ENCODE data around the gene SMG7.

SMG7 gene

GRCh38 chr1:183568176-183569021, 96.1 kb downstream of the SMG7 start:
- Histone ChIP-seq H3K36me3 (ENCODE audit: control insufficient read depth, insufficient read depth, low read length, severe bottlenecking) (no peaks in the 10 kb centered on the region), H3K27me3 (replicated peaks; ENCODE audit: control insufficient read depth, insufficient read depth, low read length) (no peaks in the 10 kb centered on the region), H3K9me3 (ENCODE audit: control insufficient read depth, low read length) (no peaks in the 10 kb centered on the region), H3K4me3 (ENCODE audit: low read length) (no peak overlapping the region), H3K4me1 (ENCODE audit: control insufficient read depth, insufficient read depth, low read length) (no peaks in the 10 kb centered on the region), H3K9ac (ENCODE audit: low read length) (no peak overlapping the region)
- DNase-seq (ENCODE audit: low read depth) = no peak

- H3K36me3 ChIP-seq (ENCODE audit: control insufficient read depth, insufficient read depth, low read length, severe bottlenecking) = no peaks in the 10 kb centered on the region
- no peak overlapping the region for H3K4me3 ChIP-seq (ENCODE audit: low read length)
- H3K9me3 ChIP-seq (ENCODE audit: control insufficient read depth, low read length) = no peaks in the 10 kb centered on the region
- no peaks in the 10 kb centered on the region for H3K27me3 ChIP-seq (replicated peaks; ENCODE audit: control insufficient read depth, insufficient read depth, low read length)
- H3K4me1 ChIP-seq (ENCODE audit: control insufficient read depth, insufficient read depth, low read length) = no peaks in the 10 kb centered on the region
- H3K9ac ChIP-seq (ENCODE audit: low read length) = no peak overlapping the region
- DNase-seq (ENCODE audit: low read depth) = peak; percentile 11
Observed at GRCh38 chr1:183569141-183569540, 96.8 kb downstream of the SMG7 start.

- Histone ChIP-seq H3K9ac (ENCODE audit: low read length) (no peak overlapping the region), H3K36me3 (ENCODE audit: control insufficient read depth, insufficient read depth, low read length, severe bottlenecking) (no peaks in the 10 kb centered on the region), H3K9me3 (ENCODE audit: control insufficient read depth, low read length) (no peaks in the 10 kb centered on the region), H3K4me3 (ENCODE audit: low read length) (no peak overlapping the region), H3K27me3 (replicated peaks; ENCODE audit: control insufficient read depth, insufficient read depth, low read length) (no peaks in the 10 kb centered on the region), H3K4me1 (ENCODE audit: control insufficient read depth, insufficient read depth, low read length) (no peaks in the 10 kb centered on the region)
- DNase-seq (ENCODE audit: low read depth) = no peak
Observed at GRCh38 chr1:183569801-183570200, 97.5 kb downstream of the SMG7 start.

- no peak for DNase-seq (ENCODE audit: low read depth)
Observed at GRCh38 chr1:183570451-183570850, 98.2 kb downstream of the SMG7 start.

GRCh38 chr1:183571678-183572268, 99.5 kb downstream of the SMG7 start:
- no peaks in the 10 kb centered on the region for H3K9me3 ChIP-seq (ENCODE audit: control insufficient read depth, low read length)
- DNase-seq (ENCODE audit: low read depth) = no peak
- H3K9ac ChIP-seq (ENCODE audit: low read length) = no peak overlapping the region
- no peak overlapping the region for H3K4me3 ChIP-seq (ENCODE audit: low read length)
- no peaks in the 10 kb centered on the region for H3K36me3 ChIP-seq (ENCODE audit: control insufficient read depth, insufficient read depth, low read length, severe bottlenecking)
- H3K4me1 ChIP-seq (ENCODE audit: control insufficient read depth, insufficient read depth, low read length) = no peaks in the 10 kb centered on the region
- peaks cover 3% of the 10 kb centered on the region for H3K27me3 ChIP-seq (replicated peaks; ENCODE audit: control insufficient read depth, insufficient read depth, low read length)

More at GRCh38 chr1:183570451-183570850, 98.2 kb downstream of the SMG7 start:
- Histone ChIP-seq H3K4me1 (ENCODE audit: control insufficient read depth, insufficient read depth, low read length) (no peaks in the 10 kb centered on the region), H3K4me3 (ENCODE audit: low read length) (no peak overlapping the region), H3K9ac (ENCODE audit: low read length) (no peak overlapping the region), H3K9me3 (ENCODE audit: control insufficient read depth, low read length) (no peaks in the 10 kb centered on the region), H3K36me3 (ENCODE audit: control insufficient read depth, insufficient read depth, low read length, severe bottlenecking) (no peaks in the 10 kb centered on the region), H3K27me3 (replicated peaks; ENCODE audit: control insufficient read depth, insufficient read depth, low read length) (no peaks in the 10 kb centered on the region)

- H3K4me1 ChIP-seq (ENCODE audit: control insufficient read depth, insufficient read depth, low read length) = no peaks in the 10 kb centered on the region
- no peak for DNase-seq (ENCODE audit: low read depth)
- peaks cover 3% of the 10 kb centered on the region for H3K27me3 ChIP-seq (replicated peaks; ENCODE audit: control insufficient read depth, insufficient read depth, low read length)
- H3K9me3 ChIP-seq (ENCODE audit: control insufficient read depth, low read length) = no peaks in the 10 kb centered on the region
- H3K36me3 ChIP-seq (ENCODE audit: control insufficient read depth, insufficient read depth, low read length, severe bottlenecking) = no peaks in the 10 kb centered on the region
- no peak overlapping the region for H3K9ac ChIP-seq (ENCODE audit: low read length)
- no peak overlapping the region for H3K4me3 ChIP-seq (ENCODE audit: low read length)
Observed at GRCh38 chr1:183572721-183573120, 100.4 kb downstream of the SMG7 start.

GRCh38 chr1:183575606-183576005, 103.3 kb downstream of the SMG7 start:
- Histone ChIP-seq H3K27me3 (replicated peaks; ENCODE audit: control insufficient read depth, insufficient read depth, low read length) (peaks cover 3% of the 10 kb centered on the region), H3K9me3 (ENCODE audit: control insufficient read depth, low read length) (no peaks in the 10 kb centered on the region), H3K9ac (ENCODE audit: low read length) (no peak overlapping the region), H3K36me3 (ENCODE audit: control insufficient read depth, insufficient read depth, low read length, severe bottlenecking) (no peaks in the 10 kb centered on the region), H3K4me3 (ENCODE audit: low read length) (no peak overlapping the region), H3K4me1 (ENCODE audit: control insufficient read depth, insufficient read depth, low read length) (no peaks in the 10 kb centered on the region)
- no peak for DNase-seq (ENCODE audit: low read depth)

- no peak overlapping the region for H3K4me3 ChIP-seq (ENCODE audit: low read length)
- no peak for DNase-seq (ENCODE audit: low read depth)
- no peaks in the 10 kb centered on the region for H3K9me3 ChIP-seq (ENCODE audit: control insufficient read depth, low read length)
- no peak overlapping the region for H3K9ac ChIP-seq (ENCODE audit: low read length)
- H3K4me1 ChIP-seq (ENCODE audit: control insufficient read depth, insufficient read depth, low read length) = no peaks in the 10 kb centered on the region
- H3K27me3 ChIP-seq (replicated peaks; ENCODE audit: control insufficient read depth, insufficient read depth, low read length) = peaks cover 3% of the 10 kb centered on the region
- H3K36me3 ChIP-seq (ENCODE audit: control insufficient read depth, insufficient read depth, low read length, severe bottlenecking) = no peaks in the 10 kb centered on the region
Observed at GRCh38 chr1:183576537-183576936, 104.2 kb downstream of the SMG7 start.

GRCh38 chr1:183577897-183578465, 105.7 kb downstream of the SMG7 start:
- Histone ChIP-seq H3K27me3 (replicated peaks; ENCODE audit: control insufficient read depth, insufficient read depth, low read length) (peaks cover 3% of the 10 kb centered on the region), H3K9me3 (ENCODE audit: control insufficient read depth, low read length) (no peaks in the 10 kb centered on the region), H3K36me3 (ENCODE audit: control insufficient read depth, insufficient read depth, low read length, severe bottlenecking) (no peaks in the 10 kb centered on the region), H3K4me1 (ENCODE audit: control insufficient read depth, insufficient read depth, low read length) (no peaks in the 10 kb centered on the region), H3K9ac (ENCODE audit: low read length) (no peak overlapping the region), H3K4me3 (ENCODE audit: low read length) (no peak overlapping the region)
- no peak for DNase-seq (ENCODE audit: low read depth)

GRCh38 chr1:183578856-183579255, 106.6 kb downstream of the SMG7 start:
- Histone ChIP-seq H3K9me3 (ENCODE audit: control insufficient read depth, low read length) (no peaks in the 10 kb centered on the region), H3K27me3 (replicated peaks; ENCODE audit: control insufficient read depth, insufficient read depth, low read length) (peaks cover 3% of the 10 kb centered on the region), H3K4me3 (ENCODE audit: low read length) (no peak overlapping the region), H3K4me1 (ENCODE audit: control insufficient read depth, insufficient read depth, low read length) (no peaks in the 10 kb centered on the region), H3K9ac (ENCODE audit: low read length) (no peak overlapping the region), H3K36me3 (ENCODE audit: control insufficient read depth, insufficient read depth, low read length, severe bottlenecking) (no peaks in the 10 kb centered on the region)
- DNase-seq (ENCODE audit: low read depth) = no peak

GRCh38 chr1:183580281-183580682, 108.0 kb downstream of the SMG7 start:
- no peak overlapping the region for H3K9ac ChIP-seq (ENCODE audit: low read length)
- H3K27me3 ChIP-seq (replicated peaks; ENCODE audit: control insufficient read depth, insufficient read depth, low read length) = peaks cover 3% of the 10 kb centered on the region
- no peak overlapping the region for H3K4me3 ChIP-seq (ENCODE audit: low read length)
- no peaks in the 10 kb centered on the region for H3K9me3 ChIP-seq (ENCODE audit: control insufficient read depth, low read length)
- no peaks in the 10 kb centered on the region for H3K4me1 ChIP-seq (ENCODE audit: control insufficient read depth, insufficient read depth, low read length)
- no peaks in the 10 kb centered on the region for H3K36me3 ChIP-seq (ENCODE audit: control insufficient read depth, insufficient read depth, low read length, severe bottlenecking)
- no peak for DNase-seq (ENCODE audit: low read depth)

All from adipocyte (in vitro differentiated cells).